Karpas-422 (cell line): ENCODE measurements around the gene ZNF827. TPM values are rescaled to one million over a fixed set of nuclear protein-coding genes. Genes with fewer than 3 reads are reported as not detected.

ENCODE experiments used
- DNase-seq: peaks from one replicate; pipeline ENCODE4 v3.0.0-alpha.2; 2015
- H2AFZ ChIP-seq: fragments of 200-600 bp; sonication (generic); 2 replicates; pipeline ENCODE4 v1.6.1; 2014; ENCODE audit warnings: antibody characterized with exemption, low read length, mixed read lengths
- H3K27ac ChIP-seq: fragments of 200-600 bp; sonication (generic); 2 replicates; pipeline ENCODE4 v1.5.1; 2014; ENCODE audit warnings: mild to moderate bottlenecking, low read length, moderate library complexity
- H3K27me3 ChIP-seq: fragments of 200-600 bp; sonication (generic); 2 replicates; pipeline ENCODE4 v1.6.1; 2014; ENCODE audit warnings: low read length, mixed read lengths
- H3K36me3 ChIP-seq: fragments of 200-600 bp; sonication (generic); 2 replicates; pipeline ENCODE4 v1.6.1; 2014; ENCODE audit warnings: low read length, mixed read lengths; ENCODE audit not compliant: insufficient read depth
- H3K4me1 ChIP-seq: fragments of 200-600 bp; sonication (generic); 2 replicates; pipeline ENCODE4 v1.6.1; 2014; ENCODE audit warnings: mild to moderate bottlenecking, low read length, mixed read lengths
- H3K4me2 ChIP-seq: fragments of 200-600 bp; sonication (generic); 2 replicates; pipeline ENCODE4 v1.6.1; 2014; ENCODE audit warnings: low read length, low read depth, mild to moderate bottlenecking; ENCODE audit not compliant: poor library complexity, severe bottlenecking
- H3K4me3 ChIP-seq: fragments of 200-600 bp; sonication (generic); 2 replicates; pipeline ENCODE4 v1.5.1; 2014; ENCODE audit warnings: mild to moderate bottlenecking, antibody characterized with exemption, low read length, mixed read lengths
- H3K79me2 ChIP-seq: fragments of 200-600 bp; sonication (generic); 2 replicates; pipeline ENCODE4 v1.6.1; 2014; ENCODE audit warnings: mild to moderate bottlenecking, low read length, mixed read lengths
- H3K9ac ChIP-seq: fragments of 200-600 bp; sonication (generic); 2 replicates; pipeline ENCODE4 v1.6.0; 2014; ENCODE audit warnings: low read length
- H3K9me2 ChIP-seq: fragments of 200-600 bp; sonication (generic), shearing (Covaris generic); replicated peaks from 2 replicates; pipeline ENCODE4 v1.6.0; 2014; ENCODE audit warnings: mild to moderate bottlenecking, low read length, moderate library complexity; ENCODE audit not compliant: insufficient read depth
- H3K9me3 ChIP-seq: fragments of 300-700, 200-600 bp; sonication (generic); 2 replicates; pipeline ENCODE4 v1.6.1; 2014; ENCODE audit warnings: low read length, mixed read lengths
- H4K20me1 ChIP-seq: fragments of 200-600 bp; sonication (generic); 2 replicates; pipeline ENCODE4 v1.6.1; 2014; ENCODE audit warnings: mild to moderate bottlenecking, antibody characterized with exemption, low read length, low read depth; ENCODE audit not compliant: insufficient read depth
- total RNA-seq: library from RNA; depleted of rRNA; stranded (reverse); fragments of >200 nt; shearing (Covaris generic); gene quantifications from 2 replicates; pipeline ENCODE4 v1.2.3, GENCODE V29; 2014; ENCODE audit warnings: low replicate concordance

ZNF827 gene
- total RNA-seq, 1 experiment from 2014 or later = 70.4 TPM

DNA sequence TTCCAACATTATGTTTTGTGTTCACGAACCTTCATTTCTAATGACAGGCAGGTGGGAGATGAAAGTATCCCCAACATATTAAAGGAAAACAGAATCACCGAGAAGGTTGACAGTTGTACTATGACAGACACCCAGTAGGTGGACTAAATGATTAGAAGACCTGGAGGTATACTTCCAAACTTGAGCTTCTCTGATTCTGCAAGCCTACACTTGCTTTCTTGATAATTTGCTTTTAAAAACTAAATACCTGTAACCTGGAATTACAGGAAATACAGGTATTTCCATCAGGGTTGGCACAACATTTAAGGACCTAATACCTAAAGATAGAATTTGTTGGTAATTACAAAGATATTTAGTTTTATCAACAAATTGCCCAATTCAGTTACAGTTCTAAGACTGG lies 215.3 kb downstream of the ZNF827 start:
- H4K20me1 ChIP-seq = no peaks in the 10 kb centered on the region
- no peak for DNase-seq
- H3K36me3 ChIP-seq = no peaks in the 10 kb centered on the region
- H3K27ac ChIP-seq = no peak overlapping the region
- no peak overlapping the region for H2AFZ ChIP-seq
- H3K4me1 ChIP-seq = 0 out of 2 replicates have a peak, but pooled peaks cover 2% of the 10 kb centered on the region
- H3K9me2 ChIP-seq = no peaks in the 10 kb centered on the region
- H3K9ac ChIP-seq = no peak overlapping the region
- no peak overlapping the region for H3K4me3 ChIP-seq
- no peaks in the 10 kb centered on the region for H3K9me3 ChIP-seq
- no peak overlapping the region for H3K4me2 ChIP-seq
- no peaks in the 10 kb centered on the region for H3K79me2 ChIP-seq
- H3K27me3 ChIP-seq = no peaks in the 10 kb centered on the region; the same call in 1 of the 2 replicates

DNA sequence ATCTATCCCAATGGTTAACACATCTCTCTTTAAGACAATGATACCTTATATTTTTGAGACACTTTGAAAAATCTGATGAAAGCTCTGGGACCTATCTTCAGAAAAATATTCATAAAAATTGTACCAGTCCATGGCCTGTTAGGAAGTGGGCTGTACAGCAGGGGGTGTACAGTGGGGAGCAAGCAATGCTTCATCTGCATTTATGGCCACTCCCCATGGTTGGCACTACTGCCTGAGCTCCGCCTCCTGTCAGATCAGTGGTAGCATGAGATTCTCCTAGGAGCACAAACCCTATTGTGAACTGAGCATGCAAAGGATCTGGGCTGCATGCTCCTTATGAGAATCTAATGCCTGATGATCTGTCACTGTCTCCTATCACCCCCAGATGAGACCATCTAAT lies 216.1 kb downstream of the ZNF827 start:
- H3K9me3 ChIP-seq = no peaks in the 10 kb centered on the region
- no peaks in the 10 kb centered on the region for H3K36me3 ChIP-seq
- no peak overlapping the region for H3K27ac ChIP-seq
- H3K9me2 ChIP-seq = no peaks in the 10 kb centered on the region
- H4K20me1 ChIP-seq = no peaks in the 10 kb centered on the region
- 0 out of 2 replicates have a peak, but pooled peaks cover 2% of the 10 kb centered on the region for H3K4me1 ChIP-seq
- no peak overlapping the region for H3K9ac ChIP-seq
- H3K27me3 ChIP-seq = no peaks in the 10 kb centered on the region; the same call in 1 of the 2 replicates
- no peaks in the 10 kb centered on the region for H3K79me2 ChIP-seq
- DNase-seq = peak; percentile 68
- no peak overlapping the region for H2AFZ ChIP-seq
- H3K4me3 ChIP-seq = no peak overlapping the region
- no peak overlapping the region for H3K4me2 ChIP-seq

DNA sequence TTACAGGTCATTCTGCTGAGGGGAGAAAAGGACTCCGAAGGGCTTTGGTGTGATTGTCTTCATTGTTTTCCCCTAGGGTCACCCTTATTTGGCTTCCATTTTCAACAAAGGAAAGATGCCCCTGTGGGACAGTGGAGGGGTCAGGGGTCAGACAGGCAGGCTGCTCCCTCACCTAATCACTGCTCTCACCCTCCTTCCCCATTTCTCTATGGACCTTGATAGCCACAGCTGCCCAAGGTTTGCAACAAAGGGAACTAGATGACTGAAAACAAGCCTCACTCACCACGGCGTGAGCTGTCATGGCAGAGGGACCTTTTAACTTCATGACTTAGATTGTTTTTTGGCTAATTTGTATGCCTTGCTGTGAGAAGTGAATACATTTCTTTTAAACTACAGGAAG lies 218.0 kb downstream of the ZNF827 start:
- H3K4me3 ChIP-seq = no peak overlapping the region
- H3K27me3 ChIP-seq = peaks cover 2% of the 10 kb centered on the region; the same call in 1 of the 2 replicates
- H3K36me3 ChIP-seq = no peaks in the 10 kb centered on the region
- no peaks in the 10 kb centered on the region for H3K9me3 ChIP-seq
- DNase-seq = no peak
- no peak overlapping the region for H2AFZ ChIP-seq
- no peak overlapping the region for H3K4me2 ChIP-seq
- H3K9ac ChIP-seq = no peak overlapping the region
- H3K27ac ChIP-seq = no peak overlapping the region
- no peaks in the 10 kb centered on the region for H3K79me2 ChIP-seq
- H4K20me1 ChIP-seq = no peaks in the 10 kb centered on the region
- 0 out of 2 replicates have a peak, but pooled peaks cover 2% of the 10 kb centered on the region for H3K4me1 ChIP-seq
- H3K9me2 ChIP-seq = no peaks in the 10 kb centered on the region

DNA sequence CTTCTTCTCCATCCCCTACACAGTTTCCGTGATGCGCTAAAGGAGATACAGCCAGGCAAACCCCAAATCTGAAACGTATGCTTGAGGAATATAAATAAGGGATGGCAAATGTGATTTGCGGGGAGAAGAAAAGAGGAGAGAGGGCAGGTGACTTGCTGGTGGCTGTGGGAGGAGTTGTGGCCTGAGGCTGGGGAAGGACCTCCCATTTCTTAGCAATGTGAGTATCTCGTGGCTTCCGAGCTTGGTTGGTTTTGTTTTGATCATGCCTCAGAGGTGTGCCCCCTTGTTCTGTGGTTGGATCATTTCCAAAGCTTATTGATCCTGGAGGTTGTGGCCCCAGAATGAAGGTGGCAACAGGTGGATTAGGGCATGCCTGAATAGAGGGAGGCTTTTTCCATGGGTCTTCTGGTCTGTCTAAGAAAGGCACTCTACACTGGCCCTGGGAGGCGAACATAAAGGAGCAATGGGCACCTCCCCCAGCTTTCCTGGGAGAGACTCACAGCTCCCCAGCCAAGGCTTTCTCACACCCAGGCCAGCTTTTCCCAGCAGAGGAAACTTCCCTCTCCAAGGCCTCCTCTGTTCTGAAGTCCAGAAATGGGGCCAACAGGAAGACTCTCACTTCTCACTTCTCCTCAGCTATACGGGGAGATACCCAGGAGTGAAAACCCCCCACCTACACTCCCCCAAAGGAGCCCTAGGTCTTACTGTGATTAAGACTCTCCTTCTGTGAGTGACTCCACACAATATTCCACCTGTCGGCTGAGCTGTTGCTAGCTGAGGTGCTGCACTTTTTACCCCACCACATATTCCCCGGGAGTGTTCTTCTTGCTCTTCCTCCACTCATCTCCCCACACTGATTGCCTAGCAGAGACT lies 218.6 kb downstream of the ZNF827 start:
- no peak overlapping the region for H3K9ac ChIP-seq
- H3K79me2 ChIP-seq = no peaks in the 10 kb centered on the region
- H3K4me3 ChIP-seq = no peak overlapping the region
- no peaks in the 10 kb centered on the region for H3K36me3 ChIP-seq
- DNase-seq = no peak
- H2AFZ ChIP-seq = no peak overlapping the region
- H3K4me1 ChIP-seq = 0 out of 2 replicates have a peak, but pooled peaks cover 2% of the 10 kb centered on the region
- H3K4me2 ChIP-seq = peak overlapping the region; percentile 38
- H3K27ac ChIP-seq = no peak overlapping the region
- H3K9me3 ChIP-seq = no peaks in the 10 kb centered on the region
- no peaks in the 10 kb centered on the region for H4K20me1 ChIP-seq
- peaks cover 2% of the 10 kb centered on the region; the same call in 1 of the 2 replicates for H3K27me3 ChIP-seq
- H3K9me2 ChIP-seq = no peaks in the 10 kb centered on the region

DNA sequence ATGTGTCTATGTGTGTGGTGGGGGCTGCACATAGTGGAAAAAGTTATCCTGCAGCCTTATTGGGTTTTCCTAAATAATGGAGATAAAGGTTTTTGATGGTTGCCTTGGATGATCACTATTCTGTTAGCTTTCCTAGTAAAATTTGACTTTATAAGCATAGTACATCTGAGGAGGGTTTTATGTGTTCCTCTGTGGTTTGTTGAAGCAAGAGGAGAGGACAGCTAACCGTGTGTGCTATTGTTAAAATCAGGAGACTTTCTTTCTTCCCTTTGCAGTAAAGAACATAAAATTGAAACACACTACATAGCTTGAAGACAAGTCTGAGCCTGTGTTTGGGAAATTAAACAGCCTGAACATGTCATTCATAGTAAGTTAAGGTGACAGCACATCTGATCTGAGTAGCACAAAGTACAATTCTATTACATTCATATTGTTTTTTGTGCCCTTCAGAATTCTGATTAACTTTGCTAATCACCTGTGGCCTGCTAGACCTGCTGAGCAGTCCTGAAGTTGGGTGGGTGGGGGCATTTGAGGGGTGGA lies 221.9 kb downstream of the ZNF827 start:
- Histone ChIP-seq H3K4me1 (0 out of 2 replicates have a peak, but pooled peaks cover 2% of the 10 kb centered on the region), H2AFZ (no peak overlapping the region), H3K79me2 (no peaks in the 10 kb centered on the region), H3K4me3 (no peak overlapping the region), H3K9ac (no peak overlapping the region), H3K9me3 (peaks cover 4% of the 10 kb centered on the region; the same call in 1 of the 2 replicates), H3K27me3 (peaks cover 2% of the 10 kb centered on the region; the same call in 1 of the 2 replicates), H4K20me1 (no peaks in the 10 kb centered on the region), H3K4me2 (no peak overlapping the region), H3K9me2 (no peaks in the 10 kb centered on the region), H3K36me3 (no peaks in the 10 kb centered on the region; the same call in 1 of the 2 replicates), H3K27ac (no peak overlapping the region)
- DNase-seq = no peak

DNA sequence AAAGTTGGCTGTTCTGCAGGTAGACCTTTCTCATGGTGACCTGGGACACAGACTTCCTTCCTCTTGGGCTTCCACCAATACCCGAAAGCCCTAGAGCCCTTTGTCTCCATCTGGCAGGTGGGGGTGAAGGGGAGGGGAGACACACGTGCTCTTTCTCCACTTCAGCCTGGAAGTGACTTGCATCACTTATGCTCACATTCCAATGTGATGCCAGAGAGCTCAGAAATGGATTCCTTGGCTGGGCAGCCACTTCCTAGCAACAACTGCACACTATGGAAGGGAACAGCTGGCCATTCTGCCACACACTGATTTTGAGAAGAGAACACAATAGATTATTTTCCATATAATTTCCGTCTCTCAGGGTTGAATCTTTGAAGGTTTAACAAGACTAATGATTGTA lies 222.4 kb downstream of the ZNF827 start:
- H3K36me3 ChIP-seq = no peaks in the 10 kb centered on the region; the same call in 1 of the 2 replicates
- no peak overlapping the region for H3K27ac ChIP-seq
- no peak overlapping the region for H3K4me2 ChIP-seq
- H3K27me3 ChIP-seq = peaks cover 2% of the 10 kb centered on the region; the same call in 1 of the 2 replicates
- no peaks in the 10 kb centered on the region for H4K20me1 ChIP-seq
- 0 out of 2 replicates have a peak, but pooled peaks cover 2% of the 10 kb centered on the region for H3K4me1 ChIP-seq
- no peak for DNase-seq
- H3K9me3 ChIP-seq = peaks cover 9% of the 10 kb centered on the region
- no peak overlapping the region for H3K9ac ChIP-seq
- H2AFZ ChIP-seq = no peak overlapping the region
- no peak overlapping the region for H3K4me3 ChIP-seq
- H3K79me2 ChIP-seq = no peaks in the 10 kb centered on the region
- no peaks in the 10 kb centered on the region for H3K9me2 ChIP-seq

DNA sequence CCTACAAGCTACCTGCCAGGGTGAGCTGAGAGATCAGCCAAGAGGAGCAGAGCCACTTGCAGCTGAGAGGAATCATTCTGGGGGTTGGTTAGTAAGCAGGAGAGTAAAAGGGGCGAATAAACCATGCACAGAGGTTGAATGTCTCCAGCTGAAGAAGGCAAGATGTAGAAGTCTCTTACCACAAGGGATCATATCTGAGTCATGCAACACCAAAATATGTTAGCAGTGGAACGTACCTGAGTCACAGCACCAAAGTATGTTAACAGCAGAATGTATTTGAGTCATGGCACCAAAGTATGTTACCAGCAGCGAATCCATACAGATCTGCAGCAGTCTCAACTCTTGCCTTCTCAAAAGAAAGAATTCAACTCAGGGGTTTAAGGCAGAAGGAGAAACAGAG lies 228.8 kb downstream of the ZNF827 start:
- Histone ChIP-seq H2AFZ (no peak overlapping the region), H3K36me3 (no peaks in the 10 kb centered on the region; the same call in 1 of the 2 replicates), H3K27ac (no peak overlapping the region), H3K4me3 (no peak overlapping the region), H3K9ac (no peak overlapping the region), H3K4me1 (no peaks in the 10 kb centered on the region), H3K27me3 (0 out of 2 replicates have a peak, but pooled peaks cover 3% of the 10 kb centered on the region), H3K4me2 (no peak overlapping the region), H4K20me1 (no peaks in the 10 kb centered on the region), H3K9me2 (0 out of 2 replicates have a peak, but pooled peaks cover 3% of the 10 kb centered on the region), H3K9me3 (peaks cover 13% of the 10 kb centered on the region), H3K79me2 (no peaks in the 10 kb centered on the region)
- DNase-seq = no peak

DNA sequence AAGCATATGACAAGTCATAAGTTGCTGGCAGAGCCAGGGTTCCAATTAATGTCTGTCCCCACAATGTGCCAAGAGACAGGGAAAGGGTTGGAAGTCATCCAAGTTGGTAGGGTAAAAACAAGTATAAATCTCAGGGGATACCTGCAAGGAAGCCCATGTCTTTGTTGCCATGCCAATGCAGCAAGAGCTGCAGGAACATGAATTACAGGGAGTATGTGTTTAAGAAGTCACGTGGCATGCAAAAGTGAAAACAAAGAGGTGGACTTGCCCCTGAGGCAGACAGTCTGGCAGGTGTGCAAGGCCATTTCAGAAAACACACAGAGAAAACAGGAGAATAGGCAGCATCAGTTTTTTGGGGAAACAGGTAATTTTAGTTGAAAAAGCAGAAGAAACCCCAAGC lies 229.3 kb downstream of the ZNF827 start:
- Histone ChIP-seq H3K27ac (no peak overlapping the region), H3K4me1 (no peaks in the 10 kb centered on the region), H3K4me2 (no peak overlapping the region), H3K36me3 (no peaks in the 10 kb centered on the region; the same call in 1 of the 2 replicates), H3K4me3 (no peak overlapping the region), H4K20me1 (no peaks in the 10 kb centered on the region), H2AFZ (no peak overlapping the region), H3K9me2 (0 out of 2 replicates have a peak, but pooled peaks cover 3% of the 10 kb centered on the region), H3K9me3 (peaks cover 13% of the 10 kb centered on the region), H3K9ac (no peak overlapping the region), H3K79me2 (no peaks in the 10 kb centered on the region), H3K27me3 (0 out of 2 replicates have a peak, but pooled peaks cover 3% of the 10 kb centered on the region)
- no peak for DNase-seq
